EL (cell line): ENCODE results near the gene VSTM2L.
A peak's percentile ranks its signal among the peaks of the same experiment; 100 is the strongest.

ENCODE experiments used
- DNase-seq: peaks from one replicate; pipeline ENCODE4 v3.0.0-alpha.2; 2016

Gene VSTM2L

DNA sequence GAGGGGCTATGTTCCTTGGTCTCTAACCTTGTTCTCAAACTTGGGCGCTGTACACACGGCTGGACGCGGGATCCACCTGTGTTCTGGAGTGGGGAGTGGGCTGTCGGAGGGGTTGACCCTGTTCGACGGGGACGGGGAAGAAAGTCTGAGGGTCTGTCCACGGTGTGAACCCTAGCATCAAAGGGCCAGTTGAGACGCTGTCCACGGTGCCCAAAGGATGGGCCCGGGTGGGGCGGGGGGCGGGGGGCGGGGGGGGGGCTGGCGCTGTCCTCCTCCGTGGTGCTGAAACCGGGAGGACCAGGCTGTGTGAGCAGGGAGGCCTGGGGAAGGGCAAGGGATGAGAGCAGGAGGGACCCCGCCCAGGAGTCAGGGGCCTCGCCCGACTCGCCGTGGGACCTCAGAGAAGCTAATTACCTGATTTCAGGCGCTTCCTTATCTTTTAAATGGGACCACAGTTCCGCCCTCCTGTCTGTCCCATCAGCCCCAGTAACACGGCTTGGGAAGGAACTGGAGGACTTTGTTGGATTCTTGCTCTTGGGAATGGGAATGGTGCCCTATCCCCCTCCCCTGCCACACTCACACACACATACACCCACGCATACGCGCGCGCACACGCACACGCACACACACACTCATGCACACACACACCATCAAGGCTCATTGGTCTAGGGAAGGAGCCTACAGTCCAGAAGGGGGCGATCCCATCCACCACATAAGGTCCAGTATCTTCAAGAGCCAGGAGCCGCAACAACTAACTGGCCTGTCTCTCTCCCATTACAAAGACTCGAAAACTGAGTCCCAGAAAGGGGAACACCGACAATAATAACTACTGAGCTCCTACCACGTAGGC lies 1.0 kb upstream of the VSTM2L start:
- DNase-seq = peak; percentile 49

- DNase-seq = no peak
Observed at GRCh38 chr20:37903317-37904007, 535 bp downstream of the VSTM2L start.

- no peak for DNase-seq
Observed at GRCh38 chr20:37904008-37904642, 1.2 kb downstream of the VSTM2L start.

- DNase-seq = no peak
Observed at GRCh38 chr20:37904845-37905373, 2.0 kb downstream of the VSTM2L start.

GRCh38 chr20:37905671-37906613 lies 3.0 kb downstream of the VSTM2L start:
- DNase-seq = no peak

GRCh38 chr20:37907330-37907676 lies 4.4 kb downstream of the VSTM2L start:
- DNase-seq = no peak

- DNase-seq = peak; percentile 90
Observed at GRCh38 chr20:37907677-37908401, 4.9 kb downstream of the VSTM2L start.

GRCh38 chr20:37911261-37911660 lies 8.3 kb downstream of the VSTM2L start:
- no peak for DNase-seq

GRCh38 chr20:37911838-37912281 lies 8.9 kb downstream of the VSTM2L start:
- DNase-seq = peak; percentile 68

GRCh38 chr20:37912874-37913273 lies 9.9 kb downstream of the VSTM2L start:
- no peak for DNase-seq

DNA sequence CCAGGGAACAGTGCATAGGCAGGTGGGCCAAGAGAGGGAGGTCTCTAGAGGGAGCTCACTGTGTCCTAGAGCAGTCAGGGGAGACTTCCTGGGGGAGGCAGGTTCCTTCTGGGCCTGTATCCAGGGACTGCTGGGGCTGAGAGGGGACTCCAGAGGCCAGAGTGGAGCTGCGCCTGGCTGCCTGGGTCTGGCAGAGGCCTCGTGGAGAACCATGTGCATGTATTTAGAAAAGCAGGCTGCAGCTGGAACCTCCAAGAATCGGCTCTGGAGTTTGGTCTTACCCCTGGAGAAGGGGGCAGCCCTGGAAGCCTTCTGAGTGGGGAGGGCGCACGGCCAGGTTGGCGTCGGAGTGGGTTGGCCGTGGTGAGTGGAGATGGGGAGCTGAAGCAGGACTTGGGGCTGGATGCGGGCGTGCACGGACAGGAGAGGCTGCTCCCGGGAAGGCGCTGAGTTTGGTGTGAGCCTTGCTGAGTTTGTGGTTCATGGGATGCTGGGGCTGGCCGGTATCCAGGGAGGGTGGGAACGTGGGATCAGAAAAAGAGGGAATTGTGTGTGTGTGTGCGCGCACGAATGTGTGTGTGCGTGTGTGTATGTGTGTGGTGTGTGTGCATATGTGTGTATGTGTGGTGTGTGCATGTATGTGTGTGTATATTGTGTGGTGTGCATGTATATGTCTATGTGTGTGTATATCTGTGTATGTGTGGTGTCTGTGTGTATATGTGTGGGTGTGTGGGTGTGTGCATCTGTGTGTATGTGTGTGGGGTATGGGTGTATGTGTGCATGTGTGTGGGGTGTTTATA lies 10.8 kb downstream of the VSTM2L start:
- no peak for DNase-seq

- no peak for DNase-seq
Observed at GRCh38 chr20:37914367-37914671, 11.4 kb downstream of the VSTM2L start.

DNA sequence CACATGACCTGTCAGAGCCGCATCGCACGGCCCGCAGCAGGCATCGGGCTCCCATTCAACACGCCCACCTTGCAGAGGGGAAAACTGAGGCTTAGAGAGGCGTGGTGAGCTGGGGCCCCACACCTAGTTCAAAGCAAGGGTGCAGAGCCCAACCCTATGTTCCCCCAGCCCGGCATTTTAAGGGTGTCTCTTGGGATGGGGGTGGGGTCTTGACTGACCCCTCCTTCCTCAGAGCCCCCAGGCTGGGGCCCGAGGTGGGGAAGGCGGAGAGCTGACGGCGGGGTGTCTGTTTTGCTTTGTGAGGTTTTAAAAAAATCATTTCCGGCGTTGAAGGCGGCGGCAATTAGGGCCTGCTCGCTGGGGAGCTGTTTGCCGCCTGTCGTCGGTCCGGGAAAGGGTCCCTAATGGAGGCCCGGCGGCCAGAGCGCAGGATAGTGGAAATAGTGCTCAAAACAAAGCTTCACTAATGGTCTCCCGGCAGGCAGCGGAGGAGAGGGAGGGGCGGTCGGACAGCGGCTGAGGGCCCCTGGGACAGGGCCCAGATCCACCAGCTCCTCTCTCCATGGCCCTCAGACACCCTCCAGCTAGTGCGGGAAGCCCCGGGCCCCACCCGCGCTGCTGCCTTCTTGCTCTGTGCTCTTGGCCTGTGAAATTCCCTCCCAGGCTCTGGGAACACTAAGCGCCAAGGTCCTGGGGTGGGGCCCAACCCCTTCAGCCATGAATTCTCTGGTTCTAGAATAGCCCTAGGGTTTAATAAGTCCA lies 11.9 kb downstream of the VSTM2L start:
- DNase-seq = no peak

GRCh38 chr20:37915434-37915787 lies 12.5 kb downstream of the VSTM2L start:
- no peak for DNase-seq

DNA sequence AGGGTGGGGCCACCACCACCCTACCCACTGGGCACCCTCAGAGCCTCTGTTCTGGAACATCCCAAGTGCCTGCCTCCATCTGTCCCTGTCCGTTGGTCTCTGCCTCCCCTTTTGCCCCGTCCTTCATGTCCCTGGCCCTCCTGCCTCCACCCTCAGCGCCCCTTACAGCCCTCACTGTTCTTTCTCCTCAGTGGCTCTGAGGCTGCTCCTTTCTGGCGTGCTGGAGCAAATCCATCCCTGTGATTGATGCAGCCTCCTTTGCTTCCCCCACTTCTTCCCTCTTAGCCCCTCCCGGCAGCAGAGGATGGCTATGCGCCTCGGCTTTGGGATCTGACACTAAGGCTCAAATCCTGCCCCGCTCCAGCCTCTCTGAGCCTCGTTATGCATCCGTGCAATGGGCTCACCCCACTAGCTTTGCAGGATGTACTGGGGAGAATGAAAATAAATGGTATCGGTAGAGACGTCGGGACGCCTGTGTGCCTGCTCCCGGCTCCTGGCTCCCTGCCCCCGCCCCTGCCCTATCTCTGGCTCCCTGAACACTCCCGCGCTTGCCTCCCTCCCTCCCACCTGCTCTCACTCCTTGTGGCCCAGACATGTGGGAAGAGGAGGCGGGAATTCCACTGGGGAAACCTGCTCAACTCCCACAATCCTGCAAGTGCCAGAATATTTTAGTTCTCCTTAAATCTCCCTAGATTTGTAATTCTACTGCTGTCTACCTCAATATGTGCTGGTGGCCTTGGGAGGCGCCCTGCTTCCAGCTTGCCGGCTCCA lies 13.1 kb downstream of the VSTM2L start:
- DNase-seq = no peak

DNA sequence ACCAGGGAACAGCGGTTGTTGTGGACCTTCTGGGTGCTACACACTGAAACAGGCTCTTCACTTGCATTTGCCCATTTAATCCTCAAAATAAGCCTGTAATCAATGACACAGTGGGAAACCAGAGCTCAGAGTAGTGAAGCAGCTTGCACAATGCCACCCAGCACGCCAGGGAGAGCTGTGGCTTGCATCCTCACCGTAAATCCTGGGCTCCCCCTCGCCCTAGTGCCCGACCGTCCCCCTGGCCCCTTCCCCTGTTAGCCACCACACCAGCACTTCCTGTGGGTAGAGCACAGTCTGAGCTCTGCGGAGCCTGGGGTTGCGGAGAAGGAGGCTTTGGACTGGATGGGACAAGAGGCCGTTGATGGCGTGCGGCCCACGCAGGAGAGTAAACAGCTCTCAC lies 14.5 kb downstream of the VSTM2L start:
- no peak for DNase-seq

GRCh38 chr20:37918035-37918434 lies 15.1 kb downstream of the VSTM2L start:
- no peak for DNase-seq

- DNase-seq = no peak
Observed at GRCh38 chr20:37919389-37920040, 16.6 kb downstream of the VSTM2L start.

DNA sequence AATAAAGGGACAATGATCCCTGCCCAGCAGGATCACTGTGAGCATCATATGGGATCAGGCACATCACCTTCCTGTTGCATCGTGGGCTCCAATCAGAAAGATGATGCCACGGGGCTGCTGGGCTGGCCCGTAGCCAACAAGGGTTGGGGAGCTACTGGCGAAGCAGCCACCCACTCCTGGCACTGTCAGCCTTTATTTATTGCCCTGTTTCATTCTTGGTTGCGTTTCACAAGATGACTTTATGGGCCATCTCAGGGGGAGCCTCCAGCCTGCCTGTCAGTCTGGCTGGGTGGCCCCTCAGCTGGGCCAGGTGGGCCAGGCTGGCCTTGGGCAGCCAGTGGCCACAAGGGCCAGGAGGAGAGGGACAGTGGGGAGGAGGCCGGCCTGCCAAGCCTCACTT lies 17.3 kb downstream of the VSTM2L start:
- DNase-seq = no peak
